ENCODE measurements around the gene LRRC45.

DNA sequence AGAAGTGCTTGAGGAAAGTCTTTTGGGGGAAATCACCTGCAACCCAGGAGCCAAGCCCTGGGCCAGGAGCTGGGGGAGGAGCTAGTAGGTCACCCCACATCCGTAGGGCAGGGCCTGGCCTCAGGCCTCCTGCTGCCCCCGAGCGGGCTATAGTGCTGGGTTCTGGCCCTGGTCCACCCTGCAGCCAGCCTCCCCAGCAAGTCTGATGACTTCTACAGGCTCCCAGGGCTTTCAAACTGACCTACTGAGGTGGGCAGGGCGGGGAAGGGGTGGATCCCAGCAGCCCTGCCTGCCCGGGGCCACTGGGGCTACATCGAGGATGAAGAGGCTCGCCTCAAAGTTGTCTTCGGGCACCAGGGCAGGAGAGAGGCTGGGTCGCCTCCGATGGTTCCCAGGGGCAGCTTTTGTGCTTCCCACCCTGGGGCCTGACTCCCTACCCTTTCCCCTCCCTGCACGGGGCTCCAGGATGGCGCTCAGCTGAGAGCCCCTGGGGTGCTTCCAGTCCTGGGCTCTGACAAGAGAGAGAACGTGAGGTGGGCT, 5.4 kb upstream of the LRRC45 start:
- TF ChIP-seq, protein P1, sequence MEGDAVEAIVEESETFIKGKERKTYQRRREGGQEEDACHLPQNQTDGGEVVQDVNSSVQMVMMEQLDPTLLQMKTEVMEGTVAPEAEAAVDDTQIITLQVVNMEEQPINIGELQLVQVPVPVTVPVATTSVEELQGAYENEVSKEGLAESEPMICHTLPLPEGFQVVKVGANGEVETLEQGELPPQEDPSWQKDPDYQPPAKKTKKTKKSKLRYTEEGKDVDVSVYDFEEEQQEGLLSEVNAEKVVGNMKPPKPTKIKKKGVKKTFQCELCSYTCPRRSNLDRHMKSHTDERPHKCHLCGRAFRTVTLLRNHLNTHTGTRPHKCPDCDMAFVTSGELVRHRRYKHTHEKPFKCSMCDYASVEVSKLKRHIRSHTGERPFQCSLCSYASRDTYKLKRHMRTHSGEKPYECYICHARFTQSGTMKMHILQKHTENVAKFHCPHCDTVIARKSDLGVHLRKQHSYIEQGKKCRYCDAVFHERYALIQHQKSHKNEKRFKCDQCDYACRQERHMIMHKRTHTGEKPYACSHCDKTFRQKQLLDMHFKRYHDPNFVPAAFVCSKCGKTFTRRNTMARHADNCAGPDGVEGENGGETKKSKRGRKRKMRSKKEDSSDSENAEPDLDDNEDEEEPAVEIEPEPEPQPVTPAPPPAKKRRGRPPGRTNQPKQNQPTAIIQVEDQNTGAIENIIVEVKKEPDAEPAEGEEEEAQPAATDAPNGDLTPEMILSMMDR (IDR thresholded peaks at IDR 0.05), result no peak
- TF ChIP-seq POLR2A (IDR thresholded peaks at IDR 0.05), result no peak
